HG03095 (cell line): ENCODE results near the gene ITLN2.
"Not testable (repeated sequence)": the region's sequence is repeated elsewhere in the genome, so short reads cannot be mapped to it uniquely, and the experiment has no call there.

Experiments
- ATAC-seq: cut with Tn5 transposase; IDR thresholded peaks from one replicate; pipeline ENCODE4 v1.9.1; 2021; ENCODE audit warnings: moderate library complexity; ENCODE audit not compliant: unreplicated experiment

Gene ITLN2

DNA sequence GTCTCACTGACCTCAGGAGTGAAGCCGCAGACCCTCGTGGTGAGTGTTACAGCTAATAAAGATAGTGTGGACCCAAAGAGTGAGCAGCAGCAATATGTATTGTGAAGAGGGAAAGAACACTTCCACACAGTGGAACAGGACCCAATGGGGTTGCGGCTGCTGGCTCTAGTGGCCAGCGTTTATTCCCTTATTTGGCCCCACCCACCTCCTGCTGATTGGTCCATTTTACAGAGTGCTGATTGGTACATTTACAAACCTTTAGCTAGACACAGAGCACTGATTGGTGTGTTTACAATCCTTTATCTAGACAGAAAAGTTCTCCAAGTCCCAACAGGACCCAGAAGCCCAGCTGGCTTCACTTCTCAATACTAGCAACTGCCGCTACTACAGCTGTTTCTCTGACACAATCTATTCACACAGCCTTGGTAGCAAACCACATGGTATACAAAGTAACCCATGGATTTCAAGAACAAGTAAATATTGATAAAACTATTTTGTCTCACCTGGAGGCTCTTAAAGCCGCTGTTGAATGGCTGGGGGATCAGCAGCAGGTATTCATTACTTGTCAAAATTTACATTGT lies 44.3 kb downstream of the ITLN2 start:
- ATAC-seq = no peak

DNA sequence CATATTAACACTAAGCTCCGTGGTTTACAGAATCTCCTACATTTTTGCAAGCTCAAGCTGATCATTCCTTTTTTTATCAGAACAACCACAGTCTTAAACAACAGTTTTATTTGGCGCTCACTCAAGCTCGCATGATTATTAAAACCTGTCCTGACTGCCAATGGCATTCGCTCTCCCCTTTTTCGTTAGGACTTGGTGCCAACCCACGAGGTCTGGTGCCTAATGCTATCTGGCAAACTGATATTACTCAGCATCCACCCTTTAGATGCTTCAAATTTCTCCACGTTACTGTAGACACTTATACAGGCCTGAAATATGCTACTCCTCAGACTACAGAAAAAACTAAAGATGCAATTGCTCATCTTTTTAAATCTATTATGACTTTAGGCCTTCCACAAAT lies 46.6 kb downstream of the ITLN2 start:
- ATAC-seq = no peak

DNA sequence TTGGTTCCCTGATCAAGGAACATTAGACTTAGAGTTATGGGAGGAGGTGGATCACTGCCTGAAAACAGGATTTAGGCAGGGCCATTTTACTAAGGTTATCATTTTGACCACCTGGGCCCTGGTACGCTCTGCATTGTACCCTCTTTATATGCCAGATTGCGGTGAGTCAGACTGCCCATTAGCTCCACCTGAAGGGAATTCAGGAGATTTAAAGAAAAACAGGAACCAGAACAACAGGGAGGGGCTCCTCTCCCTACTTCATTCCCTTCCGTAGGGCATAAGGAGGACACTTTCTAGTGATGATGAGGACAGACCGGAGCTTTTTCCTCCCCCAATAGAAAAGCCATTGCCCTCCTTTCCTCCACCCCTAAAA lies 49.0 kb downstream of the ITLN2 start:
- ATAC-seq = no peak

DNA sequence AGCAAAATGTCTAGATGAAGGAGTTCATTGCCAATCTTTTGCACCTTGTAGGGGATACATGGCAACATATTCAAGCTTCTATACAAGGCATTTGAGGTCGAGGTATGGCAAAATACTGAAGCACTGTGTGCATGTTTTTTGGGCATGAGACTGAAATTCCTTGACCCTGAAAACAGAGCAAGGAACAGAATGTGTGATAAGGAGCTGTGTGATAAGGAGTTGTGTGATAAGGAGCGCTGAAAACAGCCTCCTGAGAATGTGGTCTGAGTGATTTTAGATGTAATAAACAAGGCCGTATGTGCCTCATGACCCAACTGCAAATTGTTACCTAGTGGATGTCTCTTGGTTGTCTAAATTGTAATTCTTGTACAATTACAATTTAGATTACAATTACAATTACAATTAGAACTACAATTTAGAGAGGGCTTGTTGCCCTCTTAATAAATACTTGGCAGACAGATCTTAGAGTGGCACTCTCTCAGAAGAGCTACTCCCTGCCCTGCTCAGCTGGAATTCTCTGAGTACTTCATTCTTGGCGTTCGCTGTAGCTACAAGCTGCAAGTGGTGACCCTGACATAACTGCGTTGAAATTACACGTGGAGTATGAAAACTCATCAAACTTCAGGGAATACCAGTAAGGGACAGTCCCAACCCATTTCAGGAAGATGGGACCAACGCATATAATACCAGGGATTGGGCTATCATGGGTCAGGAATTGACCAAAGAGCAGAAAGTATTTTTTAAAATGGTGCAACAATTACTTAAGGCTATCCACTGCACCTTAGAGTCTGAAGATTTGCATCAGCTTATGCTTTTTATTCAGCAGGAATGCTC lies 49.6 kb downstream of the ITLN2 start:
- ATAC-seq = no peak

GRCh38 chr1:160902251-160902650 lies 52.4 kb downstream of the ITLN2 start:
- not testable (repeated sequence) for ATAC-seq

GRCh38 chr1:160901768-160902167 lies 52.8 kb downstream of the ITLN2 start:
- ATAC-seq = no peak

DNA sequence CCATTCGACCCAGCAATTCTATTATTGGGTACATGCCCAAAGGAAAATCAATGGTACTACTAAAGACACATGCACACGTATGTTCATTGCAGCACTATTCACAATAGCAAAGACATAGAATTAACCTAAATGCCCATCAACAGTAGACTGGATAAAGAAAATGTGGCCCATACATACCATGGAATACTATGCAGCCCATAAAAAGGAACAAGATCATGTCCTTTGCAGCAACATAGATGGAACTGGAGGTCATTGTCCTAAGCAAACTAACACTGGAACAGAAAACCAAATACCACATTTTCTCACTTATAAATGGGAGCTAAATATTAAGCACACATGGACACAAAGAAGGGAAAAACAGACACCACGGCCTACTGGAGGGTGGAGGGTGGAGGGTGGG lies 53.9 kb downstream of the ITLN2 start:
- ATAC-seq = not testable (repeated sequence)
